HG02623 (cell line): Measurements from ENCODE around the gene COQ9.

Experiments
- ATAC-seq: cut with Tn5 transposase; IDR thresholded peaks from one replicate; pipeline ENCODE4 v1.9.1; 2021; ENCODE audit warnings: moderate library complexity; ENCODE audit not compliant: unreplicated experiment

Gene COQ9

DNA sequence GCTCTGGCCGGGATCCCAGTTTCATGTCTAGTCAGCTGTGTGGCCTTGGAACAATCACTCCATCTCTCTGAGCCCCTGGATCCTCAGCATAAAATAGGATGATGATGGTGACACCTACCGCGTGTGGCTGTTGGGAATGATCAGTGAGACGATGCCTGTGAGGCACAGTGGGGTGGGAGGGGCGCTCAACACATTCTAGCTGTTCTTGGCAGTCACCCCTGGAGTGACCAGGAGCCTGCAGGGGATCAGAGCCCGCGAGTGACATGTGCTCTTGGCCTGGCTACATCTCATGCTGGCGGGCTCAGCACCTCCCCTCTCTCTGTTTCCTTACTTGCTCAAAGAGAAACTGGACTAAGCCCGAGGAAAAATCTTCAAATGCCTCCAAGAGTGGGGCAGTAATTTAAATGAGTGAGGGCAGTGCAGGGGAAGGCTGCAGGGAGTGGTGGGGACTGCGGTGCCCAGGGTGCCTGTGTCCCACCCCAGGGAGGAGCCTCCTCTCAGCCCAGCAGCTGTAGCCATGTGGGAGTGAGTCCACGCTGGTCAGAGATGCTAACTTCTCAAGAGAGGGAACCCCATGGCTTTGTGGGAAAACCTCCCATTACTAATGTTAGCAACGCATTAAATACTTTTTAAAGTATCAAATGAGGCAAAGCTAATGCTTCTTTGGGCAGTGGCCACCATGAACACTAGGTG is 62.1 kb downstream of the COQ9 start:
- ATAC-seq, result no peak

DNA sequence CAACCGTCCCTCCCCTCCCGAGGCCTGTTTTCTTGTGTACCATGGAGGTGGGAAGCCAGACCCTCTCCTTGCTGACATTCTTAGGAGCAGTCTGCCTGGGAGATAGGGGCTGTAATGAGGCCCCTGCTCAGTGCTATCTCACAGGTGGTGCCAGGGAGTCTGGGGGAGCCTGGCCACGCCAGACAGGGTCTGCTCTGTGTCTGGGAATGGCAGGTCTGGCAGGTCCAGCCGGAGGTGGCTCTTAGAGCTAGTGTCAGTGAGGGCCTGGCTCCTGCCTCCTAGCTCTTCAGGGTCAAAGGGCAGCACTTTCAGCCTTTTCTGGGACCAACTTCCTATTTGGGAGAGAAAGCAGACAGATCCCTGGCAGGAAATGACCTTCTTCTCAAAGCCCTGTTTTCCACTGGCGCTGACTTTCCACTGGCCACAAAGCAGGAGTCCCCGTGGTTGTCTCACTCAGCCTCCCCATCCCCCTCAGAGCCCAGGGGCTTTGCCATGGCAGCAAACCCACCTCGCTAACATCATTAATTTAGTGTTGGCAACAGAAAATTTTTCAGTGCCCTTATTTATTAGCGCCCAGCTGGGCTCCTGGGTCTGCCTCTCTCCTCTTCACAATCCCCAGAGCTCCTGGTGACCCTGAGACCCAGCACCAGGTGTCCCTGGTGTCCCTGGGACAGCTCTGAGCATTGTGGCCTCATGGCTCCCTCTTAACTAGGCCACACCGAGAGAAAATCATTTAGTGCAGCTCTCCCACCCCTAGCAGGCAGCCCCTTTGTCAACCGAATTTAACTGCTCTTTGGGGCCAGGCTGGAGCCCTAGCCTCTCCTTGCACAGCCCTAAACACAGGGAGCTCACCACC is 63.0 kb downstream of the COQ9 start:
- ATAC-seq, result no peak
